Urinary bladder (tissue), 4 donors: ENCODE measurements around the gene ZEB2. TPM values are rescaled to one million over a fixed set of nuclear protein-coding genes. Genes with fewer than 3 reads are reported as not detected.

Experiments
- DNase-seq: peaks from one replicate; pipeline ENCODE4 v3.0.0-alpha.2; 2015; ENCODE audit errors: extremely low spot score
- H3K27ac ChIP-seq: one replicate; pipeline ENCODE4 v1.5.1; 2013; ENCODE audit warnings: low read depth, mild to moderate bottlenecking, moderate library complexity
- H3K36me3 ChIP-seq: one replicate; pipeline ENCODE4 v1.6.1; 2013; ENCODE audit warnings: mild to moderate bottlenecking, moderate library complexity; ENCODE audit not compliant: insufficient read depth
- H3K4me1 ChIP-seq: one replicate; pipeline ENCODE4 v1.6.1; 2013; ENCODE audit warnings: mild to moderate bottlenecking, moderate library complexity; ENCODE audit not compliant: insufficient read depth
- H3K4me3 ChIP-seq: one replicate; pipeline ENCODE4 v1.5.1; 2013; ENCODE audit warnings: low read depth, low read length
- WGBS: extraction: QIAGEN DNeasy Blood & Tissue Kit; methylation state at CpG from one replicate; pipeline ENCODE4 v1.1.7; 2013; 5-methylcytosine and 5-hydroxymethylcytosine counted together
- polyA plus RNA-seq: library from polyadenylated mRNA; stranded (reverse); fragments of 200-250 nt; gene quantifications from one replicate; pipeline ENCODE4 v1.2.3, GENCODE V29; 2013
- total RNA-seq: library from RNA; depleted of rRNA; stranded (reverse); fragments of >200 nt; gene quantifications from one replicate; pipeline ENCODE4 v1.2.3, GENCODE V29; 2014
- donor health status: healthy with polysubstance abuse.
- donor health status: healthy.

The ZEB2 gene
- total and polyA plus RNA-seq, 2 donors: 66.7 to 307 TPM

GRCh38 chr2:144459937-144460336 is 60.0 kb downstream of the ZEB2 start:
- WGBS: 70% methylated on average over 5 of the region's 5 CpGs
- Histone ChIP-seq H3K27ac (no peak overlapping the region), H3K4me3 (no peak overlapping the region), H3K36me3 (no peaks in the 10 kb centered on the region), H3K4me1 (no peaks in the 10 kb centered on the region)
- DNase-seq: no peak

- no peak overlapping the region for H3K27ac ChIP-seq
- 41% methylated on average over 3 of the region's 3 CpGs for WGBS
- no peaks in the 10 kb centered on the region for H3K4me1 ChIP-seq
- DNase-seq: no peak
- H3K36me3 ChIP-seq: no peaks in the 10 kb centered on the region
- H3K4me3 ChIP-seq: no peak overlapping the region
These were observed 60.6 kb downstream of the ZEB2 start for GRCh38 chr2:144459286-144459685.

GRCh38 chr2:144458541-144458940 is 61.4 kb downstream of the ZEB2 start:
- WGBS: 79% methylated on average over 3 of the region's 3 CpGs
- Histone ChIP-seq H3K27ac (no peak overlapping the region), H3K36me3 (no peaks in the 10 kb centered on the region), H3K4me1 (no peaks in the 10 kb centered on the region), H3K4me3 (no peak overlapping the region)
- no peak for DNase-seq

- Histone ChIP-seq H3K4me3 (no peak overlapping the region), H3K27ac (no peak overlapping the region), H3K4me1 (no peaks in the 10 kb centered on the region), H3K36me3 (no peaks in the 10 kb centered on the region)
- DNase-seq: no peak
- WGBS: 33% methylated on average over 3 of the region's 3 CpGs
These were observed 63.2 kb downstream of the ZEB2 start for GRCh38 chr2:144456680-144457079.

- Histone ChIP-seq H3K27ac (no peak overlapping the region), H3K36me3 (no peaks in the 10 kb centered on the region), H3K4me3 (no peak overlapping the region), H3K4me1 (no peaks in the 10 kb centered on the region)
- 79% methylated on average over 3 of the region's 3 CpGs for WGBS
- DNase-seq: no peak
These were observed 63.9 kb downstream of the ZEB2 start for GRCh38 chr2:144455987-144456386.

GRCh38 chr2:144454466-144455287 is 65.2 kb downstream of the ZEB2 start:
- DNase-seq: no peak
- no peaks in the 10 kb centered on the region for H3K36me3 ChIP-seq
- 59% methylated on average over 8 of the region's 8 CpGs for WGBS
- no peaks in the 10 kb centered on the region for H3K4me1 ChIP-seq
- H3K4me3 ChIP-seq: no peak overlapping the region
- H3K27ac ChIP-seq: no peak overlapping the region

- DNase-seq: no peak
- Histone ChIP-seq H3K27ac (no peak overlapping the region), H3K4me3 (no peak overlapping the region), H3K4me1 (no peaks in the 10 kb centered on the region), H3K36me3 (no peaks in the 10 kb centered on the region)
- WGBS: 80% methylated on average over 5 of the region's 5 CpGs
These were observed 66.3 kb downstream of the ZEB2 start for GRCh38 chr2:144453486-144454158.

- DNase-seq: no peak
- WGBS: 20% methylated on average over 4 of the region's 4 CpGs
These were observed 67.0 kb downstream of the ZEB2 start for GRCh38 chr2:144452989-144453336.

GRCh38 chr2:144452169-144452988 is 67.5 kb downstream of the ZEB2 start:
- peak overlapping the region; percentile 29 for H3K4me3 ChIP-seq
- 24% methylated on average over 15 of the region's 15 CpGs for WGBS

More at GRCh38 chr2:144452989-144453336, 67.0 kb downstream of the ZEB2 start:
- H3K36me3 ChIP-seq: no peaks in the 10 kb centered on the region
- H3K27ac ChIP-seq: no peak overlapping the region
- no peaks in the 10 kb centered on the region for H3K4me1 ChIP-seq
- no peak overlapping the region for H3K4me3 ChIP-seq

GRCh38 chr2:144451443-144451842 is 68.5 kb downstream of the ZEB2 start:
- 87% methylated on average over 2 of the region's 2 CpGs for WGBS
- Histone ChIP-seq H3K4me1 (no peaks in the 10 kb centered on the region), H3K27ac (no peak overlapping the region), H3K36me3 (no peaks in the 10 kb centered on the region), H3K4me3 (no peak overlapping the region)
- DNase-seq: no peak

More at GRCh38 chr2:144452169-144452988, 67.5 kb downstream of the ZEB2 start:
- DNase-seq: no peak
- Histone ChIP-seq H3K27ac (no peak overlapping the region), H3K36me3 (no peaks in the 10 kb centered on the region), H3K4me1 (no peaks in the 10 kb centered on the region)

GRCh38 chr2:144449028-144449406 is 70.9 kb downstream of the ZEB2 start:
- no peaks in the 10 kb centered on the region for H3K36me3 ChIP-seq
- 55% methylated on average over 7 of the region's 7 CpGs for whole genome bisulfite sequencing
- no peak for DNase-seq
- H3K4me3 ChIP-seq: no peak overlapping the region
- no peak overlapping the region for H3K27ac ChIP-seq
- no peaks in the 10 kb centered on the region for H3K4me1 ChIP-seq

GRCh38 chr2:144448389-144449027 is 71.4 kb downstream of the ZEB2 start:
- no peak for DNase-seq
- Histone ChIP-seq H3K4me1 (no peaks in the 10 kb centered on the region), H3K36me3 (no peaks in the 10 kb centered on the region), H3K27ac (no peak overlapping the region), H3K4me3 (no peak overlapping the region)
- 62% methylated on average over 10 of the region's 10 CpGs for WGBS

GRCh38 chr2:144447535-144447934 is 72.4 kb downstream of the ZEB2 start:
- WGBS: 93% methylated on average over 4 of the region's 4 CpGs
- no peak for DNase-seq
- Histone ChIP-seq H3K27ac (no peak overlapping the region), H3K4me3 (no peak overlapping the region), H3K36me3 (no peaks in the 10 kb centered on the region), H3K4me1 (no peaks in the 10 kb centered on the region)
